HG03135 (cell line): ENCODE measurements around the gene AFAP1.

Experiments used
- ATAC-seq: cut with Tn5 transposase; IDR thresholded peaks from one replicate; pipeline ENCODE4 v1.9.1; 2021; ENCODE audit warnings: mild to moderate bottlenecking, moderate library complexity; ENCODE audit not compliant: unreplicated experiment

Gene AFAP1

GRCh38 chr4:7823416-7823824 lies 116.2 kb downstream of the AFAP1 start:
- ATAC-seq = no peak

DNA sequence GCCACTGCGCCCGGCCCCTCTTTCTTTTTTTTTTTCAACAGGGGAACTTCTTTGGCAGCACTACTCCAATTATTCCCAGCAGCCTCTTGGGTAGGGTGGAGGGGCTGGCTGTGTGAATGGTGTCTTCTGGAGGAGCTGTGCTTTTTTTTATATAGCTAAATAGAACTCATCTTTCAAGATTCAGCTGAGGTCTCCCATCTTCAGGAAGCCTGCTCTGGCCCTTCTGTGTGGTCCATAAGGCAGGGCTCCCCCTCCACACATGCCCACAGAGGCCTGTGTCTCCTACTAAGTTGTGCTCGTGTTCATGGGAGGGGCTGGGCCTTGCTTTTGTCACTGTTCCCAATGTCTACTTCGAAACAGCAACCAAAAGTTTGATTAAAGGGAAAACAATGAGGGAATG lies 116.8 kb downstream of the AFAP1 start:
- no peak for ATAC-seq

DNA sequence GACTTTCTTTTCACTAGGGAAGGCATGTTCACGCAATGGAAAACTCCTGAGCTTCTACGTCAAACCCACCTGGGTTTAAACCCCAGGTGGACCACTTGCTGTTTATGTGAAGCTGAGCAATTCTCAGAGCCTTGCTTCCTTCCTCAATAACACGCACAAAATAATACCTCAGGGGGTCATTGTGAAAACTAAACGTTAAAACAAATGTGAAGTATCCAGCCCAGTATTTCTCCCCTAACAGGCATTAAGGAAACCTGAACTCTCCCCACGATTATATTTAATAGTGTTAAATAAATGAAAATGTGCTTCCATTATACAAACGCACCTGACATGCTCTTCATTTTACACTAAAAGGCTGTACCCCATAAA lies 117.5 kb downstream of the AFAP1 start:
- ATAC-seq = no peak

DNA sequence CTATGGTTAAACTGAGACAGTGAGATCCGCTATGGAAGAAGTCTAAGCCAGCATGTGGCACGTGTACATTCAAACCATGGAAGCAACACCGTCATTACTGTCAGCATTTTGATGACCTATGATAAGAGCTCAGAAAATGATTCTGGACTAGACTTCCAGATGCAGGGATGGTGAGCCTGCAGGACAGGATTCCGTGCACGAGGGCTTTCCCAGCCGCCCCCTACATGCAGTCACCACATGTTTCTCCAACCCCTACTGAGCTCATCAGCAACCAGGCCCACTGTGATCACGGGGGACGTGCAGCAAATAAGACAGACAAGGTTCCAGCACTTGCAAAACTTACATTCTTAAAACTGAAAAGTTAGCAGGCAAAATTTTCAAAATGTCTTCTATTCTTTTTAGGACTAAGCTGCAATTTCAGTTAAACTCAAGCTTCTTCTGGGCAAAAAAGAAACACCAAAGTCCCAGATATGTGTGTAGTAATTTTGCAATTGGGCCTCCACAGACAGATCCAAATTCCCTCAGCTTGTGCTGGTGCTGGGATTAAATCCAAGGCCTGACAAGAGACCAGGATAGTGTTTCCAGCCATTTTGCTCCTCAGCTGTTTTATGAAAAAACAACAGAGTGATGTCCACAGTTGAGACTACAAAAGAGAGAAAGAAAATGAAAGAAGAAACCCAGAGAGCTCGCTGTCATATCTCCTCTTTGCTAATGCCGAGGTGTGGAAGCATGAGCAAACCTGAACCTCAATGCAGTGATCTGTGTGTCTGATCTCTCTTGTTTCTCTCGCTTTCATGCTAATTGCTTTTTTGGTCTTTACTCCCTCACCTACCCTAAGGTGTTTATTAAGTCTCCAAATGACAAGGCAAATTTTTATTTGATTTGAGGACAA lies 118.2 kb downstream of the AFAP1 start:
- ATAC-seq = no peak

GRCh38 chr4:7820031-7820818 lies 119.4 kb downstream of the AFAP1 start:
- no peak for ATAC-seq

GRCh38 chr4:7819446-7819845 lies 120.2 kb downstream of the AFAP1 start:
- ATAC-seq = no peak

DNA sequence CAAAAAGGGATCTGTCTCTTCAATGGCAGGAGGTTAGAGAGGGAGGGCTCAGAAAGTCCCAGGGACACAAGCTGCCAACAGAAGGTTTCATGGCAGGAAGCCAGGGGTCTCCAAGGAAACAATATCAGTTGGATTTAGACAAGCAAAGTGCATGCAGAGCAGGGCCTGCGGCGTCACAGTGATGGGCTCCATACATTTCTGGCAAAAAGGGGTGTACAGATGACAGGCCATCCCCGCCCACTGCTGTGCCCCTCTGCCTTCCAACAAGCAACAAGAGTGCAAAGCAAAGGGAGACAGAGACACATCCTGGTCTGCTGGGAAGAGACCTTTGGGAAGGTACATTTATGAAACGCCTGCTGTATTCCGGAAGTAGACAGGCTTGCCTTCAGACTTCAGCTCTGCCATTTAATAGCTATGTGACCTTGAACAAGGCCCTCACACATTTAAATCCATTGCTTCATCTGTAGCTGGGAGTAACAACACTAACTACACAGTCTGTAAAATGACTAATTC lies 121.2 kb downstream of the AFAP1 start:
- ATAC-seq = no peak

DNA sequence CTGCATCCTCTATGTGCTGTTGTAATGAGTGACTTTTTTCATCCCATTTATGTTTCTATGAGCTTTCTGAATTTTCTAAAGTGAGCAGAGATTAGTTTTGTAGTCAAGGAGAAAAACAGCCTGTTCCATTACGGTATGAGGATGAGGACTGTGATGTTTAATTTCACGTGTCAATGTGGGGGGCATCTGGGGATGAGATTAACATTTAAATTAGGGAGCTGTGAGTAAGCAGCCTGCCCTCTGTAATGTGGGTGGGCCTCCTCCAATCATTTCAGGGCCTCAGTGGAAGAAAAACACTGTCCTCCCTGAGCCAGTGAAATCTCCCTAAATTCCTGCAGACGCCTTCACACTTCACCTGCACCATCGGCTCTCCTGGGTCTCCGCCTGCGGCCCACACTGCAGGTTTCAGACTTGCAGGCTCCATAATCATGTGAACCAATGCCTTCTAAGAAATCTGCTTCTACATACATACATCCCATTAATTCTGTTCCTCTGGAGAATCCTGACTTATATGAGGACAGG lies 121.7 kb downstream of the AFAP1 start:
- no peak for ATAC-seq

DNA sequence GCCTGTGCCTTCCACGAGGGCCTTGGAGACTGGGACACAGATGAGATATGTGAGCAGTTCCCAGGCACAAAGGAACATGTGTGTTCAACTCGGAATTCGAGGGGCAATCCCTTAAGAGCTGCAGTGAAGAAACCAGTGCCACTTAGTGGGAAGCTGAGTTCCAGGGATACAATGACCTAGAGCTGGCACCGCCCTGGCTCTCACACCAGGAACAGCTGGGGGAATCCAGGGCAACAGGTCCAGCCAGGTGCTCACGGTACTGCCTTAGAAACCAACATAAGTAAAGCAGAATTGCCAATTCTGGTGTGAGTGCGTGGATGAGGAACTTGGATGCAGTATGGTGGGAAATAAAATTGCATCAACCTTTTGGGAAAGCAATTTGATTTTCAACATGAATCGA lies 122.9 kb downstream of the AFAP1 start:
- no peak for ATAC-seq

GRCh38 chr4:7815981-7816380 lies 123.7 kb downstream of the AFAP1 start:
- ATAC-seq = no peak

- ATAC-seq = no peak
Observed at GRCh38 chr4:7815562-7815961, 124.1 kb downstream of the AFAP1 start.

DNA sequence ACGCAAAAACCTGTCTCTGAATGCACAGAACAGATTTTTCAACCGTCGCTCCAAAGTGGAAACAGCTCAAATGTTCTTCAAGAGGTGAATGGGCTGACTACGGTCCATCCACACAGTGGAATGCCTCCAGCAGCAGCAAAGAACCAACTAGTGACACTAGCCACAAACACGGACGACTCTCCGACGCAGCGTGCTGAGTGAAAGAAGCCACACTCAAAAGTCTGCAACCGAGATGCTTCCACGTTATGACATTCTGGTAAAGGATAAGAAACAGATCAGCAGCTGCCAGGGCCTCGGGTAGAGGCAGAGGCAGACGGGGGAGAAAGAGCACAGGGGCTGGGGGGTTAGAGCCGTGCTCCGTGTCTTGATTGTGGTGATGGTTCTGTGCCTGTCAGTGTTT lies 125.2 kb downstream of the AFAP1 start:
- ATAC-seq = no peak

DNA sequence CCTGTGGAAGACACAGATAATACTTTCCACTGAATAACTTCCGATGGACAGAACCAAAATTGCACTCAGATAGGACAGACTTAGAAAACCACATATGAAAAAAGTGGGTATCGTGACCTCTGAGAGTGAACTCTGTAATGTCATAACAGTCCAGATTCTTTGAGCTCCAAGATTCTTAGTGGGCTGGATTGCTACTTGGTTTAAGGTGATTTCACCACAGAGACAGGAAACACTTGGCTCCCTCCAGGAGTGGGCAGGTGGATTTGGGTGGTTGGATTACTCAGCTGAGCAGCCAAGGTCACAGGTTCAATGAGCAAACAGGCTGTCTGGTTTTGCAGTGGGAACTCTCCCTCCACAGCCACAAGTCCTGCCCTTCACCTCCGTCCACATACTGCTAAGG lies 126.0 kb downstream of the AFAP1 start:
- no peak for ATAC-seq

DNA sequence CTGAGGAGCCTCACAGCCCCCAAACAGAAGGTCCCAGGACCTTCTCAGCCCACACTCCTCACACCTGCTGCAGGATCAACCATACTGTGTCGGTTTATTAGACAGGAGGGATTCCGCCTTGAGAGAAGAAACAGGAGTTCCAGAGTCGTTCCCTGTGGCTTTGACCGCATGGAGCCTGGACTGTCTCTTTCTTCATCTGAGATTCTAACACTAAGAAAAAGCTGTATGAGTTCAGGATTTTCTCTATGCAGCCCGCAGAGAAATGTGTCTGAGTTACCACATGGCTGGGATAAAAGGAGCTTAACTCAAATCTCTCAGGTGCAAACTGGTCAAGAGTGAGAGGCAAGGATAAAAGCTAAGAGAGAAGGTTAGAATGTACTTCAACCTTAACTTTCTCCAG lies 126.7 kb downstream of the AFAP1 start:
- no peak for ATAC-seq

DNA sequence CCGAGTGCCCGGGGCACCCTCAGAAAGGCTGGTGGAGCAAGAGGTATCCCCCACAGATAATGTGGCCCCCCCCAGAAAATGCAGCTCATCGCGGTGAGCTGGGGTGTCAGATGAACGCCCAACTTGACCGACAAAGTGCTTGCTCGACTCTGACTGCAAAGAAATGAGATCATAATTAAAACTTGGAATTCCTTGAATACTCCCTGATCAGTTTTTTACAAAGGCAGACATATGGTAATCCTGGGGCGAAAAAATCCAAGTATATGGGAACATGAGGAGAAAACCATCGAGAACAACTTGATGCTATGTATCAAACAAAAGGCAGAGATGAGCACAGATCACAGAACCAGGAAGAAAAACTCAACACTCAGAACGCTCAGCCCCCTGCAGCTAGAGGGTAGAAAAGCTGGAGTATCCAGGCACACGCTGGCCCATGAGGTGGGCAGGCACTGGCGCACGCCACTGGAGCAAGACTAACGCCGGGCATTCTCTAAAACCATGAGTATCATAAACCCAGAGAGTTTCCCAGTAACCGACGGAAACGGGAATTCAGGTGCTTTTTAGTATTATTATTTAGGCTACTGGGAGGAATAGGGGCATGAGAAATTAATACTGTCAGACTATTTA lies 127.3 kb downstream of the AFAP1 start:
- ATAC-seq = no peak

DNA sequence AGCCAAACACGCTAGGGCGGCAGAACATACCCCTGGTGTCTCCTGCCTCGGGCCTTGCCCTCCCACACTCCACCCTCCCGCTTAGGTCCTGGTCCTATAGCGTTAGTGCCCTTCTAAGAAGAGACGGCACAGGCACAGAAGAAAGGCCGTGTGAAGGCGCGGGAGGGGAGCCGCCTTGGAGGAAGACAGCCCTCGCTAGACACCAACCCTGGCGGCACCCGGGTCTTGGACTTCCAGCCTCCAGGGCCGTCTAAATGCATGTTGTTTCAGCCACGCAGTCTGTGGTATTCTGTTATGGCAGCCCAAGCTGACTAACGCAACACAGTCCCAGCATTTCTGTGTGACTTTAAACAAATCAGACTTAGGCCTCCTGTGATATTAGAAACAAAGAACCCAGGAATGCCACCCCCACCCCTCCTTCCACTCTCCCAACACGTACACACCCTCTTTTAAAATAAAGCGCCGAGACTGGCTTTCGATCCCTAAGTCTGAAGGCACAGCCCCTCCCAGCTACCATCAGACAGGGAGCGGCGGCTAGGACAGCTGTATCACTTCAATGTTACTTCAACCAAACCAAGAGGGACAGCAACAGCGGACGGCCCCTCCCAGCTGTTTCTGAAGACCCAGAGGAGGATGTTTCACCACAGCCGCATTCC lies 128.0 kb downstream of the AFAP1 start:
- no peak for ATAC-seq

- ATAC-seq = no peak
Observed at GRCh38 chr4:7810783-7811535, 128.7 kb downstream of the AFAP1 start.

DNA sequence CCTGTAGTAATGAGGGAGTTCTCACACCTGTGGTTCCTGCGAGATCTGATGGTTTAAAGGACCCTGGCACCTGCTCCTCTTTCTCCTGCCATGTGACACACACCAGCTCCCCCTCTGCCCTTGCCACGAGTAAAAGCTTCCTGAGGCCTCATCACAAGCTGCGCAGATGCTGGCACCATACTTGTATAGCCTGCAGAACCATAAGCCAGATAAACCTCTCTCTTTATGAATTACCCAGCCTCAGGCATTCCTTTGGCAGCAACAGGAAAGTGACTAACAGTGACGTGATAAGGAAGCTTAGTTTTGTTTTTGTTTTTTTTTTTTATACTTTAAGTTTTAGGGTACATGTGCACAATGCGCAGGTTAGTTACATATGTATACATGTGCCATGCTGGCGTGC lies 130.9 kb downstream of the AFAP1 start:
- ATAC-seq = no peak

DNA sequence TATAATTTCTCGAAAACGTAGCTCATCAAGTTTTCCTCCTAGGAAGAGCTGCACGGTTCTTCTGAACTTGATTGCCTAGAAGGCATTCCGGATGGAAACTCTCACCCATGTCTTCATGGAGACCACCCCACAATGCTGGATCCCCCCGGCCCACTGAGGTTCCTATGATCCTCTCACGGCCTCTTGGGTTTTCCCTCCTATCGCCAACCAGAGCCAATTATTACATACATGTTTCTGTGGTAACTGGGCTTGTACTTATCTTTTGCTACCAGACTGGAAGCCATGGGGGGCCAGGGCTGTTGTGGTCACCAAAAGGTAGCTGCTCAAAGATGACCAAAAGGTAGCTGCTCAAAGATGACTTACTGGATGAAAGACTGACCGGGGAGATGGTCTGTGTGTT lies 131.5 kb downstream of the AFAP1 start:
- ATAC-seq = no peak

DNA sequence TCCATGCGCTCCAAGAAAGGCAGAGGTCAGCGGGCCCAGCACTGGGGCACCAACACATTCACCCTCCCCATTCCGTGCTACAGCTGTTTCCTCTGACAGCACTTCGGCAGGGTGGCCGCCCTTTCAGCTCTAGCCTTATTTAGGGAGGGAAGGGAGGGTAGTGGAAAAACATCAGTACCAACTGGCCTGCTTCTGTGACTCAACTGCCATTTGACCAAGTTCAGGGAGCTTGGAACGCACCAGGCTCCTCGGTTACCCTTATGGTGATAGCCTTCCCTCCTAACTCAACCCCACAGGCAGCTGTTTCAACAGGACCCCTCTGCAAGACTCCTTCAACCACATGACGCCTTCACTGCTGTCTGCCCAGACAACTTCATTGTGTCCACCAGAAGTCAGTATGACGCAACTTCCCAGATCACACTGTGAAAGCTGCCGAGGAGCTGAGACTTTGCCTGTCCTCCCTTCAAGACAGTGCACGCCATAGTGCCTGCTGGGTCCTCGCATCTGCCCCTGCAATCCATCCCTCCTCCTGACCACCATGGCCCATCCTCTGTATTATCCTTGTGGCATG lies 132.2 kb downstream of the AFAP1 start:
- no peak for ATAC-seq
